ENCODE data around the gene MYBL2. TPM values are rescaled to one million over a fixed set of nuclear protein-coding genes. Genes with fewer than 3 reads are reported as not detected.

The MYBL2 gene
- total RNA-seq, 3 donors from 2014 or later (not counting 1 experiment from before 2014, with no cell fraction given), result 1.6 to 2.4 (median 1.7) TPM

- Mint-ChIP-seq H3K27me3 (ENCODE audit: low read depth in 2 of 2) (peaks cover 27 to 44% of the 10 kb centered on the region in 2 donors), H3K27ac (no peak overlapping the region), H3K36me3 (no peaks in the 10 kb centered on the region), H3K4me3 (no peak overlapping the region), H3K4me1 (peaks cover 5 to 6% of the 10 kb centered on the region in 2 donors), H3K9me3 (no peaks in the 10 kb centered on the region)
- Histone ChIP-seq H3K4me1 (ENCODE audit: control insufficient read depth, insufficient read depth, low read length) (peaks cover 8% of the 10 kb centered on the region), H3K36me3 (ENCODE audit: control insufficient read depth, insufficient read depth, low read length) (no peaks in the 10 kb centered on the region), H3K27me3 (ENCODE audit: control insufficient read depth, insufficient read depth, low read length) (peaks cover 7% of the 10 kb centered on the region), H3K4me3 (ENCODE audit: low read length) (no peak overlapping the region), H3K27ac (ENCODE audit: low read length) (no peak overlapping the region), H3K9me3 (ENCODE audit: control insufficient read depth, insufficient read depth, low read length) (no peaks in the 10 kb centered on the region)
- WGBS (ENCODE audit: insufficient coverage), result 56% methylated on average over 10 of the region's 12 CpGs
- TF ChIP-seq CTCF (IDR thresholded peaks at IDR 0.05), result no peak
- intact Hi-C loops (cut with micrococcal nuclease), result loop anchor here (10.0 kb wide), 1 partner anchor 440 kb away; the partner anchor contains the start of gene JPH2
- ATAC-seq, result no peak
- no peak for DNase-seq
Observed at GRCh38 chr20:43744966-43745730, 78.2 kb downstream of the MYBL2 start.

GRCh38 chr20:43746344-43747137, 79.6 kb downstream of the MYBL2 start:
- Histone ChIP-seq H3K27me3 (ENCODE audit: control insufficient read depth, insufficient read depth, low read length) (peaks cover 17% of the 10 kb centered on the region), H3K27ac (ENCODE audit: low read length) (no peak overlapping the region), H3K36me3 (ENCODE audit: control insufficient read depth, insufficient read depth, low read length) (no peaks in the 10 kb centered on the region), H3K9me3 (ENCODE audit: control insufficient read depth, insufficient read depth, low read length) (no peaks in the 10 kb centered on the region), H3K4me1 (ENCODE audit: control insufficient read depth, insufficient read depth, low read length) (peaks cover 19% of the 10 kb centered on the region), H3K4me3 (ENCODE audit: low read length) (no peak overlapping the region)
- DNase-seq, result no peak
- TF ChIP-seq CTCF (IDR thresholded peaks at IDR 0.05), result no peak
- Mint-ChIP-seq H3K9me3 (no peaks in the 10 kb centered on the region), H3K27me3 (ENCODE audit: low read depth in 2 of 2) (peaks cover 40 to 50% of the 10 kb centered on the region in 2 donors), H3K4me1 (peaks cover 15 to 19% of the 10 kb centered on the region in 2 donors), H3K4me3 (no peak overlapping the region), H3K36me3 (no peaks in the 10 kb centered on the region), H3K27ac (no peak overlapping the region)
- no peak for ATAC-seq
- intact Hi-C loops (cut with micrococcal nuclease), result loop anchor here (10.0 kb wide), 1 partner anchor 438 kb away; the partner anchor contains the start of gene JPH2
- 64% methylated on average over 12 of the region's 12 CpGs for WGBS (ENCODE audit: insufficient coverage)

- no peaks in the 10 kb centered on the region for H3K36me3 ChIP-seq (ENCODE audit: control insufficient read depth, insufficient read depth, low read length)
- H3K36me3 Mint-ChIP-seq, result no peaks in the 10 kb centered on the region
- no peaks in the 10 kb centered on the region for H3K9me3 Mint-ChIP-seq
- DNase-seq, result no peak
- H3K4me1 Mint-ChIP-seq, result peaks cover 30 to 33% of the 10 kb centered on the region in 2 donors
- no peak overlapping the region for H3K27ac Mint-ChIP-seq
- no peak overlapping the region for H3K4me3 ChIP-seq (ENCODE audit: low read length)
- H3K4me1 ChIP-seq (ENCODE audit: control insufficient read depth, insufficient read depth, low read length), result peaks cover 36% of the 10 kb centered on the region
- no peak overlapping the region for H3K27ac ChIP-seq (ENCODE audit: low read length)
- 82% methylated on average over 1 of the region's 1 CpG for WGBS (ENCODE audit: insufficient coverage)
- H3K27me3 ChIP-seq (ENCODE audit: control insufficient read depth, insufficient read depth, low read length), result peaks cover 23% of the 10 kb centered on the region
- no peak overlapping the region for H3K4me3 Mint-ChIP-seq
- peaks cover 42 to 54% of the 10 kb centered on the region in 2 donors for H3K27me3 Mint-ChIP-seq (ENCODE audit: low read depth in 2 of 2)
- ATAC-seq, result no peak
- H3K9me3 ChIP-seq (ENCODE audit: control insufficient read depth, insufficient read depth, low read length), result no peaks in the 10 kb centered on the region
- no peak for TF ChIP-seq CTCF (IDR thresholded peaks at IDR 0.05)
- intact Hi-C loops (cut with micrococcal nuclease), result loop anchor here (10.0 kb wide), 1 partner anchor 437 kb away; the partner anchor contains the start of gene JPH2
Observed at GRCh38 chr20:43748274-43748673, 81.4 kb downstream of the MYBL2 start.
